PC-9 (cell line): Measurements from ENCODE around the gene SLC16A4. TPM values are rescaled to one million over a fixed set of nuclear protein-coding genes. Genes with fewer than 3 reads are reported as not detected.
"Not testable (repeated sequence)": the region's sequence is repeated elsewhere in the genome, so short reads cannot be mapped to it uniquely, and the experiment has no call there.

Source experiments
- Bru-seq: library from RNA; stranded (reverse); fragments of 400-500 nt; gene quantifications from one replicate; lab custom pipeline; 2021; lab: Mats Ljungman, UMichigan
- BruChase-seq, 2 experiments: library from RNA; stranded (reverse); fragments of 400-500 nt; gene quantifications; one replicate each; lab custom pipeline; 2021; lab: Mats Ljungman, UMichigan
- BruUV-seq: library from RNA; stranded (reverse); fragments of 400-500 nt; replicated peaks from 2 replicates; lab custom pipeline; 2021; lab: Mats Ljungman, UMichigan
- CTCF ChIA-PET: fragments of 300-600 bp; sonication (Branson Sonifier 250); formaldehyde crosslinking; loops from one replicate; lab custom pipeline; 2022; ENCODE audit warnings: antibody characterized with exemption; lab: Charles Lee
- POLR2A ChIA-PET: fragments of 300-600 bp; sonication (Branson Sonifier 250); formaldehyde crosslinking; loops from one replicate; lab custom pipeline; 2022; ENCODE audit warnings: antibody characterized with exemption; ENCODE audit not compliant: unreplicated experiment; lab: Charles Lee
- DNase-seq, 2 experiments: peaks; one replicate each; pipeline versions ENCODE4 v3.0.0 to v3.0.0-alpha.2; 2015 to 2022; ENCODE audit warnings: mixed read lengths in 1 of 2
- H2AFZ ChIP-seq: fragments of 200-600 bp; sonication (generic); 2 replicates; pipeline ENCODE4 v1.8.1; 2017; ENCODE audit warnings: antibody characterized with exemption
- H3F3A ChIP-seq: fragments of 200-600 bp; sonication (generic); 2 replicates; pipeline ENCODE4 v1.8.1; 2017; ENCODE audit warnings: antibody characterized with exemption, mild to moderate bottlenecking, low read depth; ENCODE audit not compliant: insufficient read depth
- H3K27ac ChIP-seq: fragments of 200-600 bp; sonication (generic); 2 replicates; pipeline ENCODE4 v1.6.1; 2016; ENCODE audit warnings: mixed run types
- H3K27me3 ChIP-seq: fragments of 200-600 bp; sonication (generic); 2 replicates; pipeline ENCODE4 v1.6.1; 2016; ENCODE audit warnings: low read depth, mixed run types; ENCODE audit not compliant: insufficient read depth
- H3K36me3 ChIP-seq: fragments of 200-600 bp; sonication (generic); 2 replicates; pipeline ENCODE4 v1.6.1; 2016; ENCODE audit warnings: low read depth, mixed run types
- H3K4me1 ChIP-seq: fragments of 200-600 bp; sonication (generic); replicated peaks from 2 replicates; pipeline ENCODE4 v1.6.1; 2016; ENCODE audit warnings: mixed run types; ENCODE audit not compliant: insufficient read depth
- H3K4me2 ChIP-seq: fragments of 200-600 bp; sonication (generic); 2 replicates; pipeline ENCODE4 v1.6.1; 2017; ENCODE audit warnings: mixed run types
- H3K4me3 ChIP-seq: fragments of 200-600 bp; sonication (generic); 2 replicates; pipeline ENCODE4 v1.6.1; 2016; ENCODE audit warnings: mixed run types
- H3K79me2 ChIP-seq: fragments of 200-600 bp; sonication (generic); 2 replicates; pipeline ENCODE4 v1.6.1; 2017; ENCODE audit warnings: low read depth, mixed run types
- H3K9me2 ChIP-seq: fragments of 200-600 bp; sonication (generic); 2 replicates; pipeline ENCODE4 v1.8.1; 2017; ENCODE audit warnings: mild to moderate bottlenecking; ENCODE audit not compliant: insufficient read depth
- H3K9me3 ChIP-seq: fragments of 200-600 bp; sonication (generic); 2 replicates; pipeline ENCODE4 v1.8.1; 2016; ENCODE audit warnings: low read depth; ENCODE audit not compliant: insufficient read depth
- H4K20me1 ChIP-seq: fragments of 200-600 bp; sonication (generic); 2 replicates; pipeline ENCODE4 v1.8.1; 2017; ENCODE audit not compliant: insufficient read depth
- EZH2 ChIP-seq: fragments of 200-600 bp; sonication (generic); IDR thresholded peaks from 2 replicates; pipeline ENCODE4 v1.8.0; 2017; ENCODE audit warnings: antibody characterized with exemption, low read depth
- intact Hi-C: fragments of 100-400 bp; cut with micrococcal nuclease; formaldehyde crosslinking; loops from one replicate; pipeline ENCODE4 v1.10.0; 2022; ENCODE audit not compliant: unreplicated experiment
- long read RNA-seq: library from polyadenylated mRNA; stranded (forward); transcript quantifications from one replicate; pipeline ENCODE4 v2.0.0, GENCODE V29; 2022
- total RNA-seq: library from RNA; stranded (reverse); gene quantifications from 2 replicates; pipeline ENCODE4 v1.2.3, GENCODE V29; 2021
- TF ChIP-seq, protein P1 (sequence below): fragments of 200-600 bp; sonication (generic); conservative IDR thresholded peaks from 2 replicates; pipeline ENCODE4 v1.6.1; 2017; ENCODE audit warnings: mixed run types, antibody characterized with exemption, mild to moderate bottlenecking, moderate library complexity

Gene SLC16A4
- total RNA-seq: 24.6 and 32.7 TPM in 2 replicates
- Bru-seq, nascent RNA: percentile 62 among the genes with signal in this experiment
- percentile 68 among the genes with signal in this experiment for BruChase-seq, experiment 1, labeled RNA remaining after a 2-hour chase
- percentile 71 among the genes with signal in this experiment for BruChase-seq, experiment 2, labeled RNA remaining after a 6-hour chase
- long read RNA-seq, transcript SLC16A4-204 (7 exons, 1,962 nt): minor isoform, 5 of 60 reads
- long read RNA-seq, transcript SLC16A4-210 (8 exons, 2,496 nt): minor isoform, 13 of 60 reads
- long read RNA-seq, transcript SLC16A4-201 (9 exons, 2,632 nt): major isoform, 20 of 60 reads
- long read RNA-seq, partial matches to known transcripts: 10 of 60 reads
- long read RNA-seq, other reads (novel, unspliced or antisense): 10 of 60 reads

DNA sequence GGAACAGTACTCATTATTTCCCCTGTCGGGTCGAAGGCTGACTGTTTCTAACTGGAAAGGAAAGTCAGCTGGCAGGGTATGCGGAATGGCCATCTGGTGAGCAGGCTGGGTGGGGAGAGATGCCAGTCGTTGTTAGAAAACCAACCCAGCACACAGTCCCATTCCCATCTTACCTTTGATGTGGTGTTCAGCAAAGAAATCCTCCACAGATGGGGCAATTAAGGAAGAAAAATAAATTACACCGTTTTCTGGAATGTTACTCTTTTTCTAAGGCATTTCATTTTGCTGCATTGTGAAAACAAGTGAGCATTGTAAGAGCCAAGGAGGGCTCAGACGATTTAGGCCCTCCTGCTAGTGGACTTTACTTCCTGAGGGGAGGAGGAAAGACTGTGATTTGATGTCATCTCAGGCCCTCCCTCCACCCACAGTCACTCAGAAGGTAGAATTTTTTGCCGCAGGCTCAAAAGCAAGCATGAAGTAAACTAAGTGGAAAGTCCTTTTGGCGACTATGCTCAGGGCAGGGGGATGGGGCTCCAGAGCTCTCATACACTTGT is at the start of gene SLC16A4:
TSS of gene SLC16A4 (minus strand) at position 335 of the 554 bp plus-strand sequence. CDS start 1,703 bp downstream, outside the sequence.
- intact Hi-C loops: loop anchor here (1.0 kb wide), 1 partner anchor 7 kb away; no protein-coding TSS in a partner anchor

DNA sequence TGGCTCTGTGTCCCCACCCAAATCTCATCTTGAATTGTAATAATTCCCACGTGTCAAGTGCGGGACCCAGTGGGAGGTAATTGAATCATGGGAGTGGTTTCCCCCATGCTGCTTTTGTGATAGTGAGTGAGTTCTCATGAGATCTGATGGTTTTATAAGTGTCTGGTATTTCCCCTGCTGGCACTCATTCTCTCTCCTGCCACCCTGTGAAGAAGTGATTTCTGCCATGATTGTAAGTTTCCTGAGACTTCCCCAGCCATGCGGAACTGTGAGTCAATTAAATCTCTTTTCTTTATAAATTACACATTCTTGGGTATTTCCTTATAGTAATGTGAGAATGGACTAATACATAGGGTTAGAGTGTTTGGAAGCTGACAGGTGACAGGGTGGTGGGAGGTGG is 49.0 kb upstream of the SLC16A4 start:
- H2AFZ ChIP-seq, H3K27ac ChIP-seq, POLR2A ChIA-PET, H3K4me3 ChIP-seq, H3K36me3 ChIP-seq, H3K9me3 ChIP-seq, H4K20me1 ChIP-seq, DNase-seq, H3K27me3 ChIP-seq, H3K9me2 ChIP-seq, BruUV-seq, H3K4me2 ChIP-seq, H3K79me2 ChIP-seq: not testable (repeated sequence)
- H3F3A ChIP-seq: peaks cover 19% of the 10 kb centered on the region; the same call in 1 of the 2 replicates
- intact Hi-C loops: loop anchor here (2.0 kb wide), 1 partner anchor 57 kb away; no protein-coding TSS in a partner anchor
- peaks cover 23% of the 10 kb centered on the region for H3K4me1 ChIP-seq
- CTCF ChIA-PET: interaction anchor here (1.1 kb wide), 1 partner anchor 56 kb away, joined by 3 read pairs; no protein-coding TSS in a partner anchor

More for the DNA sequence above, at the start of gene SLC16A4:
- BruUV-seq: TSS peak; percentile 51
- POLR2A ChIA-PET: interaction anchor here (0.7 kb wide), 1 partner anchor 202 kb away, joined by 5 read pairs; no protein-coding TSS in a partner anchor
- Histone ChIP-seq H3K4me1 (peaks cover 23% of the 10 kb centered on the region), H3K9me3 (no peaks in the 10 kb centered on the region; the same call in 1 of the 2 replicates), H3F3A (peaks cover 38% of the 10 kb centered on the region), H3K36me3 (no peaks in the 10 kb centered on the region), H3K4me3 (no peak within 1 kb of the TSS), H3K27ac (no peak within 1 kb of the TSS), H4K20me1 (no peaks in the 10 kb centered on the region), H2AFZ (no peak within 1 kb of the TSS), H3K27me3 (no peaks in the 10 kb centered on the region), H3K79me2 (no peaks in the 10 kb centered on the region), H3K9me2 (no peaks in the 10 kb centered on the region), H3K4me2 (no peak within 1 kb of the TSS)
- DNase-seq: peak in 1 of 2 experiments; percentile 42
- CTCF ChIA-PET: interaction anchor here (0.6 kb wide), 1 partner anchor 823 kb away, joined by 11 read pairs; no protein-coding TSS in a partner anchor
- TF ChIP-seq EZH2: no peak

- intact Hi-C loops: no loop called here
- no peaks in the 10 kb centered on the region for H3K9me2 ChIP-seq
- H3K36me3 ChIP-seq: no peaks in the 10 kb centered on the region
- TF ChIP-seq, protein P1, sequence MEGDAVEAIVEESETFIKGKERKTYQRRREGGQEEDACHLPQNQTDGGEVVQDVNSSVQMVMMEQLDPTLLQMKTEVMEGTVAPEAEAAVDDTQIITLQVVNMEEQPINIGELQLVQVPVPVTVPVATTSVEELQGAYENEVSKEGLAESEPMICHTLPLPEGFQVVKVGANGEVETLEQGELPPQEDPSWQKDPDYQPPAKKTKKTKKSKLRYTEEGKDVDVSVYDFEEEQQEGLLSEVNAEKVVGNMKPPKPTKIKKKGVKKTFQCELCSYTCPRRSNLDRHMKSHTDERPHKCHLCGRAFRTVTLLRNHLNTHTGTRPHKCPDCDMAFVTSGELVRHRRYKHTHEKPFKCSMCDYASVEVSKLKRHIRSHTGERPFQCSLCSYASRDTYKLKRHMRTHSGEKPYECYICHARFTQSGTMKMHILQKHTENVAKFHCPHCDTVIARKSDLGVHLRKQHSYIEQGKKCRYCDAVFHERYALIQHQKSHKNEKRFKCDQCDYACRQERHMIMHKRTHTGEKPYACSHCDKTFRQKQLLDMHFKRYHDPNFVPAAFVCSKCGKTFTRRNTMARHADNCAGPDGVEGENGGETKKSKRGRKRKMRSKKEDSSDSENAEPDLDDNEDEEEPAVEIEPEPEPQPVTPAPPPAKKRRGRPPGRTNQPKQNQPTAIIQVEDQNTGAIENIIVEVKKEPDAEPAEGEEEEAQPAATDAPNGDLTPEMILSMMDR: no peak
- TF ChIP-seq EZH2: no peak
- peaks cover 25% of the 10 kb centered on the region; the same call in 1 of the 2 replicates for H3F3A ChIP-seq
- no peak overlapping the region for H3K4me2 ChIP-seq
- H4K20me1 ChIP-seq: no peaks in the 10 kb centered on the region
- no peaks in the 10 kb centered on the region for H3K79me2 ChIP-seq
- DNase-seq: no peak
- H3K27ac ChIP-seq: no peak overlapping the region
- no TSS peak for BruUV-seq
- peaks cover 30% of the 10 kb centered on the region for H3K4me1 ChIP-seq
- no peak overlapping the region for H2AFZ ChIP-seq
- ChIA-PET CTCF (interaction anchor here (0.5 kb wide), 1 partner anchor 1512 kb away, joined by 18 read pairs; no protein-coding TSS in a partner anchor), POLR2A (no interaction called here)
- no peak overlapping the region for H3K4me3 ChIP-seq
- no peaks in the 10 kb centered on the region for H3K9me3 ChIP-seq
- no peaks in the 10 kb centered on the region for H3K27me3 ChIP-seq
Observed at GRCh38 chr1:110438893-110439292, 48.1 kb upstream of the SLC16A4 start.

DNA sequence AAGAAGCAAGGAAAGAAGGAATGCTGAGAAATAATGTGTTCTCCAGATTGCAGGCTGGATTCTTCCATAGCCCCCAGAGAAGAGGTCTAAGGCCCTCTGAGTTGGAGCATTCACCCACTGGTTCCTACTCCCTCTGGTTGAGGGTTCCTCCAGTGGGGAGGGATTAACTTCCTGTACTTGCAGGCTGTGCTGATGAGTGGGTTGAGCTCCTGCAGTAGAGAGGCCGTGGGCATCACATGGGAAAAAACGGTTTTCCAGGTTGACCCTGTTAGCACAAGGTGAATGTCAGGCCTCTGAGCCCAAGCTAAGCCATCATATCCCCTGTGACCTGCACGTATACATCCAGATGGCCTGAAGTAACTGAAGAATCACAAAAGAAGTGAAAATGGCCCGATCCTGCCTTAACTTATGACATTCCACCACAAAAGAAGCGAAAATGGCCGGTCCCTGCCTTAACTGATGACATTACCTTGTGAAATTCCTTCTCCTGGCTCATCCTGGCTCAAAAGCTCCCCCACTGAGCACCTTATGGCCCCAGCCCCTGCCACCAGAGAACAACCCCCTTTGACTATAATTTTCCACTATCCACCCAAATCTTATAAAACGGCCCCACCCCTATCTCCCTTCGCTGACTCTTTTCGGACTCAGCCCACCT is 46.9 kb upstream of the SLC16A4 start:
- H3K4me3 ChIP-seq, H4K20me1 ChIP-seq, BruUV-seq, H3K9me2 ChIP-seq, H3K4me2 ChIP-seq, H2AFZ ChIP-seq, H3K9me3 ChIP-seq, intact Hi-C loops, H3K36me3 ChIP-seq, DNase-seq, H3K27me3 ChIP-seq, H3K79me2 ChIP-seq, POLR2A ChIA-PET, H3K27ac ChIP-seq: not testable (repeated sequence)
- CTCF ChIA-PET: interaction anchor here (0.7 kb wide), 1 partner anchor 124 kb away, joined by 3 read pairs; no protein-coding TSS in a partner anchor
- H3F3A ChIP-seq: peaks cover 25% of the 10 kb centered on the region; the same call in 1 of the 2 replicates
- peaks cover 40% of the 10 kb centered on the region for H3K4me1 ChIP-seq
